Measurements from ENCODE around the gene ESR1.

- no peak for TF ChIP-seq CTCF (conservative IDR thresholded peaks at IDR 0.05)
- TF ChIP-seq ZFX (IDR thresholded peaks at IDR 0.05): no peak
These were observed 39.6 kb downstream of the ESR1 start for GRCh38 chr6:151847064-151847463.

Measured in C4-2B (cell line).